GM21786 (cell line): ENCODE data around the gene DAB2.

Experiments
- ATAC-seq: cut with Tn5 transposase; IDR thresholded peaks from one replicate; pipeline ENCODE4 v1.9.1; 2021; ENCODE audit not compliant: unreplicated experiment

The DAB2 gene

DNA sequence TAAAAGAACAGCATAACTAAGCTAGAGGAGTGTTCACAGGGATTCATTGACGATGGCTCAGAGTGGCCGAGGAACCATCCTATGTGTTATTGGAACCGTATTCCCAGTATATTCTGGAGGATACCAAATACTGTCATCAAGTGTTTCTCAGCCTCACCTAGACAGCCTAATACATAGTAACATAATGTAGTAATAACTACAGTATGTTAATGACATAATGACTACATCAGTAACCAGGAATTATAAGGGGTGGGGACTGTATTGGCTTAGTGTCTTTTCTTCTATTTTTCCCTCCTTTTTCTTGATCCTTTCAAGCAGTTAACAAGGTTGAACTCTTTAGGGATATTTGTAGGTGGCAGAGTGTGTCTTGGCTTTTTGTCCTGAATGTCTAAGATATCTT is 33.8 kb downstream of the DAB2 start:
- no peak for ATAC-seq

DNA sequence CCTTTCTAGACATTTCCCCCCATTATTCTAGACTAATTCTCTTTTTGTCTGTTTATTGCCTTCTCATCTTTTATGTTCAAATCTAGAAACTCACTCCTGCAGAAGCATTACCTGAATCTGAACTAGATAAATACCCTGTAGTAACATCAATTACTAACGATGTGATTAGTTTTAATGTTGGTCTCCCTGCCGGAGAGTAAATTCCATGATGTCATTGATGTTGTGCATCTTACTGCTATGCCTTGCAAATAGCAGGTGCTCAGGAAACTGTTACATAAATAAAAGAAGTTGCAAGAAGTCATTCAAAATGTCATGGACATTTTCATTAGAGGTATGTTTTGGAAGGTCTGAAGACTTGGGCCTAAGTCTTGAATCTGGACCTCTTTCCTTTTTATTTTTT is 37.5 kb downstream of the DAB2 start:
- no peak for ATAC-seq

- no peak for ATAC-seq
These were observed 40.5 kb downstream of the DAB2 start for GRCh38 chr5:39384271-39384670.

GRCh38 chr5:39381376-39381775 is 43.4 kb downstream of the DAB2 start:
- no peak for ATAC-seq

GRCh38 chr5:39379693-39380092 is 45.1 kb downstream of the DAB2 start:
- no peak for ATAC-seq

GRCh38 chr5:39377613-39378012 is 47.2 kb downstream of the DAB2 start:
- ATAC-seq: no peak

GRCh38 chr5:39376293-39376714 is 48.5 kb downstream of the DAB2 start:
- peak; percentile 81 for ATAC-seq

GRCh38 chr5:39373791-39374190 is 51.0 kb downstream of the DAB2 start:
- no peak for ATAC-seq

DNA sequence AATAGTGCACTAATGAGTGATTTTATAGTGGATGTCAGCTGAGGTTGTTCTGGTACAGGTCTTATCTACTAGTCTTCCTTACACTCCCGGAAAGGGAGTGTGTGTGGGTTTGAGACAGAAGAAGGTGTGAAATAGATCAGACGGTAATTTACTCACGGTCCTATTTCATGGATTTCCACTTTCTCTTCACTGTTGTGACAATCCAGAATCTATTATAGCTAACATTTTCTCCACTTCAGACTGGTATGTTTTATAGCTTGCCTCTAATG is 53.5 kb downstream of the DAB2 start:
- no peak for ATAC-seq

DNA sequence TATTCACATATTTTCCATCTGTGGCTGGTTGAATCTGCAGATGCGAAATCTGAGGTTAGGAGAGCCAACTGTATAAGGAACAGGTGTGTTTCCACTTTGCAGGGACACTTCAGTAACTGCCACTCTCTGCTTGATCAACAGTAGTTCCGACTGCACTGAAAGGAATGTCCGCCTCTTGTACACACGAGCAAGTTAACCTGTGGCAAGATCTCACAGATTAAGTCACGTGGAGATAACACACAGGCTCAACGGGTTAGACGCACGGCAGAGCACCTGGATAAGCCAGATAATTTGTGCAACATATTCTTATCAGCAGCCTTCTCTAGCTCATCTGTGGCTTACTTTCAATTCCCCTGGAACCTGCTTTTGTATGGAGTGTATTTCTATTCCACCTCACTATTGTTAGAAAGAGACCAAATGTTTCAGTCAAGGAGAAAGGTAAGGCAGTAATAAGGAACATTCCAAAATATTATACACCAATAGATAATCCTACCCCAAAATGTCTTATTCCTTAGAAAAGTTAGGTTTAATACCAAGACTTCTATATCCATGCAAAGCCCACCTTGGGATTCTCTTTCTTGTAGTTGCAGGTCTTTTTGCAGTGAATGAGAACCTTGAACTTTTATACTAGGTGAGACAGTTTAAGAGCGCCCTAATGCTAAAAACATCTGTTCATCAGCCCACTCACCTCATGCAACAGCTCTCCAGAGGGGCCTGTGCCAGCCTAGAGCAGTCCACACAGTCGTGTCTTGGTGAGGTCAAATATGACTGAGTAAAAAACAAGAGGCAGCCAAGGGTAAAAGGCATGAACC is 54.0 kb downstream of the DAB2 start:
- ATAC-seq: no peak

DNA sequence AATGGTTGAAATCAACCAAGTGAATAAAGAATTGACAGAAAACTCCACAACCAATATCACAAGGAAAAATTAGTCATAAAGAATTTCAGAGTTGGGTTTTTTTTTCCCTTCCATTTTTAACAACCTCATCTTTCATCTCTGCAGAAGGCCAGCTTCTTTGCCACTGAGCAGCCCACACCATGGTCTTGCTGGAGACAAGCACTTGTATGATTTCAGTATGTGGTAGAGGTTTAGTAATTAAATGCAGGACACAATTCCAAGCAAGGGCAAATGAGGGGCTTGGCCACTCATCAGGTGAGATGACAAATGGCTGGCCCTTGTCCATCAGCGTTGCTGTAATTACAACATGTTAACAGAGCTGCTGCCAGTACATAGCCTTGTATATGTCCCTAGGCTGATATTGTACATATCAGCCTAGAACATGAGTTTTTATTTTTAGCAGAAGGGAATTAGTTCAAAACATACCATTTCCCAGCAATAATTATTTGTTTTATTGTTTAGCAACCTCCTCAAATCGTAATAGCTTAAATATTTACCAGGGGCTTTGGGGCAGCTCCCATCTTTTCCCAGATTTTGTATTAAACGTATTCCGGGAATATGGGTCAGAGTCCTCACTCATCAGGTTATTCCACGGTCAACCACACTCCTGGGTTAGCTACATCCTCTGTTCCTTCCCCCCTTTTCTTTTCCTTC is 55.5 kb downstream of the DAB2 start:
- ATAC-seq: no peak

DNA sequence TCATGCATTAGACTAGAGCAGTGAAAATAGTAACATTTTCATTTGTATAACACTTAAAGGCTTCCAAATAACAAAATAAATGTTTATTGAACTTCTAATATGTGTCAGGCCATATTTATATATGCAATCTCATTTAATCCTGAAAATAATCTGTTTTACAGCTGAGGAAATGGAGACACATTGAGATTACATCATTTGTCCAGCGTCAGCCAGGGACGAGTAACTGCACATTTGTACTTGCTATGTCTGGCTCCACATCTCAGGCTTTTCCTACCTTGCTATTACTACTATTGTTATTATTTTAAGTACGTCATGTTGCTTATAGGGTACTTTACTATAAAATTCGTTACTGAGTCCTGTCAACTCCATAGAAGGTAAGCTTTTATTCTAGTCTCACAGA is 56.7 kb downstream of the DAB2 start:
- ATAC-seq: no peak

GRCh38 chr5:39367711-39368110 is 57.1 kb downstream of the DAB2 start:
- ATAC-seq: no peak

- no peak for ATAC-seq
These were observed 60.4 kb downstream of the DAB2 start, which contains the start of gene C9 for GRCh38 chr5:39364367-39364766. C9 (minus strand) TSS chr5:39364495; CDS start chr5:39364464, 31 bp downstream.

DNA sequence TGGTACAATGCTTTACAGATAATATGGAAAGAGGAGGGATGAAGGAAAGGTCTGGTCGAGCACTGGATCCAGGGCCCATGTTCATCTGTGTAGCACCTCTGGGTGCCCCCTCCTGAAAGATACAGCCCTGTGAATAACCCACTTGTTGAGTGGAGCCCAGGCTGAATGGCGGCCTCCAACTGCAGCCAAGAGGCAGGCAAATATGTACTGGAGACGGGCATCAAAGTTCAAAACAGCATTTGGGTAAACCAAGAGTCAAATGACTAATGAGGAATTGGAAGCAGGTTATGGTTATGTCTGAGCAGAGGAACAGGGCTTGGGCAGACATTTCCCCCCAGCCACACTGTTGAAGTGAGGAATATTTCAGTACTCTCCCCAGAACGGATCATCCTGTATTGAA is 61.6 kb downstream of the DAB2 start:
- ATAC-seq: no peak

DNA sequence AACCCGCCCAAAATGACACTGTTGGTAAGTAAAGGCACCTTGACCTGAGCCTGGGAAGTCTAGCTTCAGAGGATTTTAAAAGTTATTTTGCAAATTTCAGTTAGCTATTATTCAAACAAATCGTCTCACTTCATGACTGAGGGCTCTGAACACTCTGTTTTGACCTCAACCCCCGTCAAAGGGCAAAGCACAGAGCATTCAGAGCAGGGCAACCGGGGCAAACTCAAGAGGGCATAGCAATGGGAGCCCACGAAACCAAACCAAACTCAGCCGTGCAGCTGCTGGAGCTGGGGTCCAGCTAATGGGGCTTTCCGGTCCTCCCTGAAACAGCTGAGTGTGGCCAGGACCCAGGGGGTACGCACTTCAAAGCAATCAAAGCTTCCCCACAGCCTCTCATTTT is 62.1 kb downstream of the DAB2 start:
- no peak for ATAC-seq

DNA sequence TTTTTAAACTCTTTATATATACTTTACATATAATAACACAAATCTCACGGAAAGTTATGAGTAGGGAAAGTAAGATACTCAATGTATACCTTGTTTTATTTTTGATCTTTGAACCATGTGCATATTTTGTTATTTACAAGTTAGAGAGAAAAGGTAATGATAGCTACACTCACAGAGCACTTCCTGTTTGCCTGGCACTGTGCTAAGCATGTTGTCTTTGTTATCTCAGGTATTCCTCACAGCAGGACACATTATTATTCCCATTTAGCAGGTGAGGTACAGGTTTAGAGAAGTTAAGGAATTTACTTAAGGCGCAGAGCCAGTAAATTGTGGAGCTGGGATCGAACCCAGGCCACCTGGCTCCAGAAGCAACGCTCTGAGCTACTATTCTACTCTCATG is 63.5 kb downstream of the DAB2 start:
- no peak for ATAC-seq

DNA sequence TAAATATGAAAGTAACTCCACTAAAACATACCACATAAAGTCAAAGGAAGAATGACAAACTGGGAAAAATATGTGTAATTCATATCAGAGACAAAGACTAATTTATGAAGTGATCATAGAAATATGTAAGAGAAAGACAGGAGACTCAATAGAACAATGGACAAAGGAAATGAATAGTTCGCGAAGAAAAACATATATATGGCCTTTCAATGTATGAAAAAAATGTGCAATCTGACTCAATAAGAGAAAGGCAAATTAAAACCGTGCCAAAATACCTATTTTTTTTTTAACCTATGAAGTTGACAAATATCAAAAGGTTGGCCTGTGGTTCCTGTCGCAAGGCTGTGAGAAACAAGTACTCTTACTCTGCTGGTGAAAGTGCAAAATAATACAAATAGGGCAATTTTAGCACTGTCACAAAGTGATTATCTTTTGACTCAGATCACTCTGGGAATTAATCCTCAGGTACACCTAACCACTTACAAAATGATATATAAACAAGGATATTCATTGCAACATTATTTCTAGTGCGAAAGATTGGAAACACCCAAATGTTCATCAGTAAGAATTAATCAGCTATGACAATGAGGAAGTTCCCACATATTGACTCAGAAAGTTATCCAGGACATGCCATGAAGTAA is 64.2 kb downstream of the DAB2 start:
- ATAC-seq: no peak

DNA sequence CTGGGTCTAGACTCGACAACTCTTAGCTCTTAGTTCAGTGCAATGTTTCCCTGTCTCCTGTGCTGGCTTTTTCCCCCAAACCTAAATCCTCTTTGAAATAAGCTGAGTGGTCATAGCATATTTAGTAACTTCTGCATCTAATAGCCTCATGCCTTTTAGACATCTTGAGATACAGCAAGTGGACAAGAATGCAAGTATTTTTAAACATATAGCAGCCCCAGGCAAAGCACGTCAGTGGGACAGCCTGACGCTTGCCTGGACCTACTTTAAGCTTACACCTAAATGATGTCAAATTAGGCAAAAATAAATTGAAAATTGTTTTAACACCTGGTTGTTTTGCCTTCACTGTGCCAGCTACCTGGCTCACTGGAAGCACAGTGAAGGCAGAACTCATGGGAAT is 68.5 kb downstream of the DAB2 start:
- no peak for ATAC-seq

DNA sequence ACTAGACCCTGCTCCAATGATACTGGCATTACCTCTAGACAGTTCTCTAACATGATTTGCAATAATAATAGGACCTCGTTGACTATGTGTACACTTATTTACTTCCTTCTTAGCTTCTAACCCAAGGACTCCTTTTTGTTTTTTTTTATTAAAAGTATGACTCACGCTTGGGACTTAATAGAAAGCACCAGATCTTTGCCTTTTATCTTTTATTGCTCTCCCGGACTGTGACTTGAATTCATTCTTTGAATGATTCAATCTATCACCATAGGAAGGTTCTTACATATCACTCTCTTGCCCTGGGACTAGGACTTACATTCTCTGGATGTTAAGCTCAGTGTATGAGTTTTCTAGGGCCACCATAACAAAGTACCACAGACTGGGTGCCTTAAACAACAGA is 69.5 kb downstream of the DAB2 start:
- no peak for ATAC-seq

- ATAC-seq: no peak
These were observed 70.9 kb downstream of the DAB2 start for GRCh38 chr5:39353717-39354399.

GRCh38 chr5:39352951-39353350 is 71.8 kb downstream of the DAB2 start:
- ATAC-seq: no peak
